ENCODE results near the gene OGDH.

The OGDH gene

DNA sequence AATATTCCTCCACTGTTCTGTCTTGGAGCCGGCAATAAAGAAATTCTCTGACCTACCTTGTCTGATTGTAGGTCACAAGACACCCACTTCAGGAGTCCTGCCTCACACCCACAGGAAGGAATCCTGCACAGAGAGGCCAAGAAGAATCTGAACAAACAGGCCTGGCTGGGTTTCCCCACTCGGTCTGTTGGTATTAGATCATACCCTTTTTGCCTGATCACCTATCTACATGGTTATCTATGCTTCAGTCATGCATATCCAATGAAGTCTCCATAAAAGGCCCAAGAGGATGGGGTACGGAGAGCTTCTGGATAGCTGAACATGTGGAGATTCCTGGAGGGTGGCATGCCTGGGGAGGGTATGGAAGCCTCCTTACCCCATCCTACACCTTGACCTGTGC, 12.3 kb downstream of the OGDH start:
- DNase-seq: no peak

DNA sequence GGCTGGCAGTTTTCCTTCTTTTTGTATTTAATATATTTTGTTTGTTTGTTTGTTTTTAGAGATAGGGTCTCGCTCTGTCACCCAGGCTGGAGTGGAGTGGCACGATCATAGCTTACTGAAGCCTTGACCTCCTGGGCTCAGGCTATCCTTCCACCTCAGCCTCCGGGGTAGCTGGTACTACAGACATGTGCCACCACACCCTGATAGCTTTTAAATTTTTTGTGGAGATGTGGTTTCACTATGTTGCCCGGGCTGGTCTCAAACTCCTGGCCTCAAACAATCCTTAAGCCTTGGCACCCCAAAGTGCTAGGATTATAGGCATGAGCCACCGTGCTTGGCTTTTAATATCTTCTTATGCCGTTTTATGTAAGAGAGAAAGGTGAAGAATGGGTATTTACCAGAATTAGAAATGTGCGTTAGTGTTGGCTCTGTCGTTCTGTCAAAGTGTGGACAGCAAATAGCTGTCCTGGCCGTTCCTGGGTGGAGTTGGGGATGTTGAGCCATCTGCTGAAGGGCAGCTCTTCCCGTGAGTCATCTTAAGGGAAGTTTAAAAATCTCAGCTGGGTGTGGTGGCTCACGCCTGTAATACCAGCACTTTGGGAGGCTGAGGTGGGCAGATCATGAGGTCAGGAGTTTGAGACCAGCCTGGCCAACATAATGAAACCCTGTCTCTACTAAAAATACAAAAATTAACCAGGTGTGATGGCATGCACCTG, 14.8 kb downstream of the OGDH start:
- DNase-seq: no peak

DNA sequence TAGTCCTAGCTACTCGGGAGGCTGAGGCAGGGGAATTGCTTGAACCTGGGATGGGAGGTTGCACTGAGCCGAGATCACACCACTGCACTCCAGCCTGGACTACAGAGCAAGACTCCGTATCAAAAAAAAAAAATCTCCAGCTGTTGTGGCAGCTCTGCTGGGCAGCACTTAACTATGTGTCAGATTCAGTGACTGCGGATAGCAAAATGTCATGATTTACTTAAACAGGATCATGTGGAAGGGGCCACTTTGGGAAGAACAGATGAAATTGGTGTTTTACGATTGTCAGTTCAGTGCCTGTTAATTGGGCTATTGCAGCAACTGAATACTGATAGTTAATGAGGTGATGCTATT, 15.3 kb downstream of the OGDH start:
- DNase-seq: no peak

DNA sequence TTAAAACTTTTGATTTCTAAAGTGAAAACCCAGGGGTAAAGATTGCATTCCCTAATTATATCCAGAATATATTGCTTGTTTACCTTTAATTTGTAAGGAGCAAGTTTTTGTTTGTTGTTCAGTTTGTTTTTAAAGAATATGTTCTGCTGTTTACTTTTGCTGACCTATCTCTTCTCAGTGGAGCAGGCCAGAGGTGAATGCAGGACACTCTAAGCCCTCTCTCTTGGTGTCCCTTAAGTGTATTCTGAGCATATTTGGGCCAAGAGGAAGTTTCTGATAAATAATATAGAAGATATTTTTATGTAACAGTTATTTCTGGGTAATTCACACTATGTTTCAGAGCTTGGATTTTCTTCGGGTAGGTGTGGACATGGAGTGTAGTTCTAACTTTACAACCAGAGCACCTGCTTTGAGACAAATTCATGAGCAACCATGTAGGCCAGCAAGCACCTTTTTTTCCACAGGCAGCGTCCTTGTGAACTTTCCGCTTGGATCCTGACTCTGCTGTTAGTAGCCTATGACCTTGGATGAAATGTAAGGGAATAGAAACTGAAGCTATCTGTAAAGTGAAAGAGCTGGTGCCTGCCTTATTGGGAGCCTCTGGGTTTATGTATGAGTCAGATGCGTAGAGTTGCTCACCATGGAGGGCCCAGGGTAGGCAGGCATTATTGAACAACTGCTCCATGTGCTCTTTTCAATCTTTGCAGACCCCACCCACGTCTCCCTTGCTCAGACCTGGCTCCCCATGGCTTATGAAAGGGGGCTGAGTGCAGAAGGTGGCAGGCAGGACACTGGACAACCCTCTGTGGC, 16.1 kb downstream of the OGDH start:
- no peak for DNase-seq

DNA sequence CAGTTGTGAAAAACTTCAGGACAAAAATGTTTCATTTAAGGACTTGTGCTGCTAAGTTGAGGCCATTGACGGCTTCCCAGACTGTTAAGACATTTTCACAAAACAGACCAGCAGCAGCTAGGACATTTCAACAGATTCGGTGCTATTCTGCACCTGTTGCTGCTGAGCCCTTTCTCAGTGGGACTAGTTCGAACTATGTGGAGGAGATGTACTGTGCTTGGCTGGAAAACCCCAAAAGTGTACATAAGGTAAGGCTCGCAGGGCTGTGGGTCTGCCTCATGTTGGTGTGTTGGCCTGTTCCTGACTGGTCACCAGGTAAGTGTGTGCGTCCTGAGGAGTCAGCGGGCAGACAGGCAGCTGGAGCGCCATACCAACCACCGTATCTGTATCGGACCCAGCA, 17.9 kb downstream of the OGDH start:
- DNase-seq: no peak

DNA sequence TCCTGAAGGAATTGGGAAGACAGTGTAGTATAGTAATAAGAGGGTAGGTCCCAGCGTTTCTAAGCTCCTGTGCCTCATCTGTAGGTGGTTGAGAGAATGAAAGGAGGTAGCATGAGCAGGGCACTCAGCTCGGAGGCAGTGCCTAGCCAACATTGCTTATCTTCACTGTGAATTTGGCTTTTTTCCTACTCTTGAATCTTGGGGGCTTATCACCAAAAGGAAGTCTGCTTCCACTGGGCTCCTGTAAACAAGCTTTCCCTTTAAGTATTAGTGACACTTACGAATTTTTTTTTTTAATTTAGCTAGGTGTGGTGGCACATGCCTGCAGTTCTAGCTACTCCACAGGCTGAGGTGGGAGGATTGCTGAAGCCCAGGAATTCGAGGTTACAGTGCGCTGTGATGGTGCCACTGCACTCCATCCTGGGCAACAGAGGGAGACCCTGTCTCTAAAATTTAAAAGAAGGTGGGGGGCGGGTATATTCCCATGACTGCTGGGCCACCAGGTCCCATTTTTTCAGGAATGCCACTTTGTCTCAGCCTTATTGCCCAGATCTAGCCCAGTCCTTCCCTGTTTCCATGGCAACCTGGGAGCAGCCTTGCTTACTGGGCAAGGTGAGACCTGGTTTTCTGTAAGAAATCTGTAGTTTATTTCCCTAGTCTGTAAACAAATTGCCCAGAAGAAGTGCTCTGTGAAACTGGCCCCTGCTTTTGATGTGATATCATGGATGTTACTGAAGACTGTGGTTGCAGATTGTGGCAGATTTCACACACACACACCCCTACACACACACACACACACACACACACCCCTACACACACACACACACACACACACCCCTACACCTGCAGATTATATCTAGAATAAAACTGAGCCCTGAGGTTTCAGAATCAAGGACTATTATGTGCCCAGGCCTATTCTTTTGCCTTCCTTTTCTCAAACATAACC, 19.4 kb downstream of the OGDH start:
- DNase-seq: no peak

DNA sequence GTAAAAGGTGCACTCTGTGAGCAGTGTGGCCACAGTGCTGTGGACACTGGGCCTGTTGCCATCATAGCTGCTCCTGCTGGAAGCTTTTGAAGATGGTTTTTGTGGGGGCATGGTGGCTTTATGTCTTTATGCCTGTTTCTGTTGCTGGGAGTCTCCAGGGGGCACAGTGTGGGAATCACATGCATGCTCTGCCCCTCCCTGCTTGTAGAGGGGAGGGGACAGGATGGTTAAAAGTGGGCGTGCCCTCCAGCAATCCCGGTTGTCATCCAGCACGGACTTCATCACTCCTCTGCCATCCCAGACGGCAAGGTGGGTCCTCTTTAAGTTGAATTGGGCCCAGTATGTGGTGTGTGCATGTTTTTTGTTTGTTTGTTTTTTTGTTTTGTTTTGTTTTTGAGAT, 20.2 kb downstream of the OGDH start:
- no peak for DNase-seq

DNA sequence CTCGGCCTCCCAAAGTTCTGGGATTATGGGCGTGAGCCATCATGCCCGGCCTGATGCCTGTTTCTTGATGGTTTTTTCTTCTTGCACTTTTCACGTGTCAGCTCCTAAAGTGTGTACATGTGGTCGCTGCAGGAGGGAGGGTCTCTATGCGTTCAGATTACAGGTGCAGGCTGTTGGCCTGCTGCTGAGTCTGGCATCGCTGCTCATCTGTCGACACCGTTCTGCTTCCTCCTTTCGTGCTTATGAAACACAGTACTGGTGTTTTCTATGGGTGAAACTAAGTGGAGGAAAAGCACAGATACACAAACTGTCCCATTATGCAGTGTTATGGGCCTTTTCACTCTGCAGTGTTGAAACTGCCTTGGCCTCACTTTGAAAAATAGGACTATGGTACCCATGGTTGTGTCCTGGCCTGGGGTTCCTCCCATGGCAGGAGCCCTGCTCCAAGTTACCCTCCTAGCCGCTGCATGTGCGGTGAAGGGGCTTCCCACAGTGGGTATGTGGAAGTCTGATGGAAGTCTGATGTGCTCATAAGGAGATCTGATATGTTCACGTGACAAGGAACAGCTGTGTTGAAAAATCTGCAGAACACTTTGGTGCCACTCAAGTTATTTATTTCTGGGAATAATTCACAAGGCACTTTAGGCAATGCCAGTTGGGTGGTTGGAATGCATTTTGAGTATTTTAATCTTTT, 23.5 kb downstream of the OGDH start:
- DNase-seq: no peak

DNA sequence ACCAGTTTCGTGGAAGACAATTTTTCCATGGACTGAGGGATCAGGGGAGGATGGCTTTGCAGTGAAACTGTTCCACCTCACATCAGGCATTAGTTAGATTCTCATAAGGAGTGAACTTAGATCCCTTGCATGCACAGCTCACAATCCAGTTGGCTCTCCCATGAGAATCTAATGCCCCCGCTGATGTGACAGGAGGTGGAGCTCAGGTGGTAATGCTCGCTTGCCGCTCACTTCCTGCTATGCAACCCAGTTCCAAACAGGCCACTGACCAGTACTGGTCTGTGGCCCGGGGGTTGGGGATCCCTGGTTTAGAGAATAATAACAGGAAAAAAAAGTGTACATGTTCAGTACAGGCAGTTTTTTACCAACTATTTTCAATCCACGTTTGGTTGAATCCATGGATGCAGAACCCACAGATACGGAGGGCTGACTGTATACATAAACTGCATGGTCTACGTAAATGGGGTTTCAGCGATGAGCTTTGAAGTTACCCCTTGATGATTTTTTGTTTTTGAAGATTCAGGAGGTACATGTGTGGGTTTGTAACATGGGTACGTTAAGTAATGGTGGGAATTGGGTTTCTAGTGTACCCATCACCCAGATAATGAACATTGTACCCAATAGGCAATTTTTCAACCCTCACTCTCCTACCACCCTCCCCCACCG, 24.5 kb downstream of the OGDH start:
- no peak for DNase-seq

DNA sequence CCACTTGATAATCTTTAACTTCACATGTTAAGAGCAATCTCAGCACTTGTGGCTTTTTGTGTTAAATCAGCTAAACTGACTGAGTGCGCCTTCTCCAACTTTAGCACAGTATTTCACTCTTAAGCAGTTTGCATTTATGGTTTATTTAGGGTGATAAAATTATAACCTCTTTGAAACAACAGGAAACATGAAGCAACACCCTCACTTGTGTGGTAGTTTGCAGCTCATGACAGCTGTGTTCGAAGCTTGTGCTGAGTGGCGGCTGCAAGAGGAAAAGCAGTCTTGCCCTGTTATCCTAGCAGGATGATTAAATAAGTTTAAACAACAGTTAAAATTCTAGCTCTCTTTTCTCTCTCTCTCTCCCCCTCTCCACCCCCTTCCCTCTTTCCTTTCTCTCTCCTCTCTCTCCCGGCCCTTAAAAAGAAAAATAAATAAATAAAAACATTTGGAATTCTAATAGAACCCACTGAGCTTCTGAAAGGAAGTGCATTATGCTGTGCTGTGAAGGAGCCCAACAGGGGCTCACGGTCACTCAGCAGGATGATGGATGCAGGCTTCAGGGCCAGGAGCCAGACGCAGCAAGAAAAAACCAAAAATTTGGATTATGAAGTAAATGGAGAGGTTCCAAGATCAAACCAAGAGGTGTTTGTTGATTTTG, 25.2 kb downstream of the OGDH start:
- DNase-seq: no peak

DNA sequence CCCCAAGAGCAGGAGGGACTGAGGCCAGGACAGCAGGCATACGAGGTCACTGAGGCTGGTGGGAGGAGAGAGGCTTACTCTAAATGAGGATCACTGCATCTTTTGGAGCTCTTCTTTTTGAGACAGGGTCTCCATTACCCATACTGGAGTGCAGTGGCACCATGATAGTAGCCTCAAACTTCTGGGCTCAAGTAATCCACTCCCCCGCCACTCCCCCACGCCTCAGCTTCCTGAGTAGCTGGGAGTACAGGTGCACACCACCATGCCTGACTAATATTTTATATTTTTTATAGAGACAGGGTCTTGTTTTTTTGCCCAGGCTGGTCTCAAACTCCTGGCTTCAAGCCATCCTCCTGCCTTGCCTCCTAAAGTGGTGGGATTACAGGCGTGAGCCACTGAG, 25.8 kb downstream of the OGDH start:
- DNase-seq: no peak

DNA sequence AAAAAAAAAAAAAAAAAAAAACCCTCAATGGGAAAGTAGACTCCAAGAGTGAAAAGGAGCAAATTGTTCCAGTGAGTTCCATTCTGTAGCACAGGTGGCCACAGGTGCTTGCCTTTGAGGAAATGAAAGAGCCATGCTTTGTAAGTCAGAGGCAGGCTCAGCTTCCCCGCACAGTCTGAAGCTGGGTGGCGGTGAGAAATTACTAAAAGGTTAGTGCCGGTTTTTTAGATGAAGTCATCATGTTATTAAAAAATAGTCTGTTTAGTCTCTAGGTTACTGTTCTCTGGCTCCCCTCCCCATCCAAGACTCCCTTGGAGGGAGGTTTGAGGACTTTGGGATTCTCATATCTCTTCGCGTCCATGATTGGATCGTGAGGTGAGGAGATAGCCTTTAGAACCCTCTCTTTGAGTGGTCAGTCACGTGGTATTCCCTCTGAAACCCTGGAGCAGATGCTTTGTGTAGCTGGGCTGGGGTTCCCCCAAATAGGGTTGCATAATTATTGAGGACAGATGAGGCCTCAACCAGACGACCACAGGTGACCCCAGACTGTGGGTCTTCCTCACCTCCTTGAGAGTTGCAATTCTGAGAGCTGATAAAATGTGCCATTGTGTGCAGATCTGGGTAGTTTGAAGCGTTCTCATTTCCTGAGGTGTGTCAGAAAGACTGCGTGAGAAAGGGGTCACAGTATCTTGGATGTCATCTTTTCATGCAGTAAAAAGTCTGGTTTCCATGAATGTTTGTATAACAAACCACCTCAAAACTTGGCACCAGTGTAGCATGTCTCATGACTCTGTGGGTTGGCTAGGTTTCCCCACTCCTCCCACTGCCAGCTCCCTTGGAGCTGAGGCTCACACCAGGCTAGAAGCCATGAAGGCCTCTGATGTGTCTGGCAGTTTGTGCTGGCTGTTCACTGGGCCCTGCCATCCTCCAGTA, 27.1 kb downstream of the OGDH start:
- peak; percentile 30 for DNase-seq

DNA sequence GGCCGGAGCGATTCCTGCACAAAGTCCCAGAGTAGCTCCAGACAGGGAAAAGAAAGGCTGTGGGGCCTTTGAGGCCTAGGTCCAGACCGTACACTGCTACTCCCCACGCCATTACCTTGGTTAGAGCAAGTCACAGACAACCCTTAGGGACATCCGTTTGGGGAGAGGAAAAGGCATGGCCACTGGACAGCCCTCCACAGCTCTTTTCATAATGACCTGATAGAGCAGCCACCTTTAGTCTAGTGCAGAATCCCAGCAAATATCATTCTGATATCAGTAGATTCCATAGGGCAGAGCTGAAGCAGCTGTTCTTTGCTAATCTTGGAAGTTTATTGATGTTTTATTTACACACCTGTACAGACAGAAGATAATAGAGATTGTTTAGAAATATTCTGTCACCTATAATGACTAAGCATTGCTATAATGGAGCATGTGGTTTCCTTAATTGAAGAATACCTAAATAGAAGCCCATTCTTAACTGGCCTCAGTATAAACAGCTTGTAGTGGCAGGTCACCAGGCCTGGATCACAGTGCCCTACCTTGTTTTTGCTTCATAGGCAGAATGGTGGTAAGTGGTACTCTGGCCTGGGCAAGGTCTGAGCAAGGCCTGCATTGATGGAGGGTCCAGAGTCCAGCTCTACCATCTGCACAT, 27.9 kb downstream of the OGDH start:
- no peak for DNase-seq

DNA sequence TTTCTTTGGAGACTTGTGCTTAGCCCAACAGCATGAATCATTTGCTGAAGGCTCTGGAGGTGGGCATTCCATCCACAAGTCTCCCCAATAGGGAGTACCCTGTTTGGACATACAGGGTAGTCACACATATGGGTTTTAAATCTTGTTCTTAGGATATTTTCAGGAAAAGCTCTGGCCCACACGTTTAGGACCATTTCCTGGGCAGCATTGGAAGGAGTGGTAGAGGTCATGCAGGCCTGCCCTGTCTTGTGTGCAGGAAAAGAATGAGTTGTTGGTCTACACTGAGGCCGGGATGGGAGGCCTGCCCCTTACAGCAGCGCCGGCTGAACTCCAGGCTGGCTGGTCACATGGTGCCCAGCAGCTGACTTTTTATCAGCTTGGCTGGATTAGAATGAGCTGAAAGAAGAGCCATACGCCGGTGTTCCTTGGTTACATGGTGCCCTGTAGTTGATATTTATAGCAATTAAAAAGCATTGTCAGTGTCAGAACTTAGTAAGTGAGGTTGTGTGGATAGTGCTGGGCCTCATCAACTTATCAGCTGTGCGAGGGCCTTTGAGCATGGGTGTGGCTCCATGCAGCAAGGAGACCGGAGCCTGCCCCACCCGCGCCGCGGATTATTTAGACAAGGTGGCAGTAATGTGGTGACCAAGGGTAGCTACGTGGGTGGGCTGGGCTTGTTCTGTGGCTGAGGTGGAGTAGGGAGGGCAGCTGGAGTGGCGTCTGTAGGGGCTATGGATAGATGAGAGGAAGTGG, 28.6 kb downstream of the OGDH start:
- DNase-seq: peak; percentile 45

DNA sequence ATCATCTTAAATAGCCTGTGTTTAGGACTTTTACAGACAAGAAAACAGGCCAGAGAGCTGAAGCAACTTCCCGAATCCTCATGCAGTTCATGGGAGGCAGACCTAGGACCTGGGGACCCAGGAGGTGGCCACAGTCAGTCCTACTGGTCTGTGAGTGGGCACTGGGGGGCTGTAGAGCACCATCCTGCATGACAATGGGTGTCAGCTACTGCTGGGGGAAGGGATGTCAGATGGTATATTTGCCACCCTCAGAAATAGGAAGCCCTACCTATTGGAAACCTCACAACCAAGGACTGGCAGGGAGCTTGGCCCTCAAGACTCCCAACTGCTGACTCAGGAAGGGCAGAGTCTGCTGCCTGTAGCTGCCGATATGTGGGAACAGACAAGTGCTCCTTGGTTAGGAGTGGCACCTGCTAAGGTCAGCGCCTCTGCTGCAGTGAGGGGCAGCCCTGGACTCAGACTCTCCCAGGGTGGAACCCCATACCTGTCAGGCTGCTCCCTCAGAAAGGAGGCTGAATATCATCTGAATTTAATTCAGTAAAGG, 29.7 kb downstream of the OGDH start:
- DNase-seq: no peak

DNA sequence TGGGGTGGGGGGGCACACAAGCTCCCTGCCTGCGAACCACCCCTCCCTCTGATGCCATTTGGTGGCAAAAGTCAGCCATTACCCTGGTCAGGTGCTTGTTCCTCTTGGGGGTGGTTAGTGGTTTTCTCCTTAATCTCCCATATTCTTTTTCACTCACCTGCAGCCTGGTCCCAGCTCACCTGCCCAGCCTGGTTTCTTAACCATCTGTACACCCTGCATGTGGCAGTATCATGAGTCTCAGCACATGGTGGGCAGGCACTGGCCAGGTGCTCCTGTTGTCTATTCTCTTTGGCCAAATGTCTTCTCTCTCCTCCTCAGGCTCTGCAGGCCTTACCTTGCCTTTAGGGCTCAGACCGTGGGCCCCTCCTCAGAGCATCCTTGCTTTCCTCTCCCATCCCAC, 30.5 kb downstream of the OGDH start:
- DNase-seq: no peak

DNA sequence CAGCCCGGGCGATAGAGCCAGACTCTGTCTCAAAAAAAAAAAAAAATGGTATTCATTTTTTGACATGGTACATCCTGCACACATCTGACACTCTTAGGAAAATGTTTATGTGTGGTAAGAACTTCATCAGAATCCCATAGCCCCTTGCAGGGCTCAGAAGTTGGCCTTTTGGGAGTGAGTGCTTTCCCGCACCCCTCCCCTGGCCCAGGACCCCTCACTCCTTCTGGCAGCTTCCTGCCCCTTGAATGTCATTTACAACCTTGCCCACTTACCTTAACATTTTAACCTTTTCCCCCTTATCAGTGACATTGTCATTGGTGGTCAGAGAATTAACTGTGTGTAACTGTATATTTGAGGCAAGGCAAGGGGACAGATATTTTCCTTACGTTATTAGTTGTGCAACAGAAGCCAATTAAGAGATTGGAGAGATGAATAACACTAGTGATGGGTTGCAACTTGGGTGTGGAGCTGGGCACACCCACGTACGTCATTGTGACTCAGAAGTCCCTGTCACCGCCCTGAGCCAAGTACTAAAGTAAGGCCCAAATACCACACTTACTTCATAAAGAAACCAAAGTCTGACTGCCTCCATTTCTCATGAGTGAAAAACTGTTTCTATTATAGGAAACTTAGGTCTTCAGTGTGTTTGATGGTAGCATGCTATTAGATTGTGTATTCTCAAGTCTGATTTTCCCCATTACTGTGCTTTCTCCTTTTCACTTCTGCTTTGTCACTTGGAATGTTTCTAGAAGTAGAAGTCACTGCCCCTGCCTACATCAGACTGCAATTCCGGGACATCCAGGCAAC, 31.6 kb downstream of the OGDH start:
- DNase-seq: no peak
